Sciatic nerve (tissue), 2 donors: ENCODE data around the gene NHERF1. TPM values are rescaled to one million over a fixed set of nuclear protein-coding genes. Genes with fewer than 3 reads are reported as not detected.

Experiments
- ATAC-seq: fragments of 200-7000 bp; cut with Tn5 transposase; one replicate; pipeline ENCODE4 v1.9.1; 2020; ENCODE audit warnings: mild to moderate bottlenecking, moderate library complexity
- DNase-seq: peaks from one replicate; pipeline ENCODE4 v3.0.0-alpha.2; 2020; ENCODE audit warnings: low spot score
- intact Hi-C: fragments of 100-400 bp; cut with DNase I; formaldehyde crosslinking; loops from one replicate; pipeline ENCODE4 v1.14.2; 2022
- total RNA-seq: library from RNA; stranded (reverse); fragmentation: NEBNext Ultra II Directional; extraction: Animal tissue kit (Norgen Biotek cat#: 25700); gene quantifications from one replicate; pipeline ENCODE4 v1.2.1, GENCODE V29; 2021
- donor health status: DM: no; HTN: no; CAD: no.
- donor health status: DM: no; HTN: no; CAD: no.

NHERF1 gene
- 39.0 TPM for total RNA-seq

- intact Hi-C loops: loop anchor here (5.0 kb wide), 1 partner anchor 34 kb away; no protein-coding TSS in a partner anchor
- DNase-seq: peak; percentile 97
Measured at GRCh38 chr17:74748529-74749278, at the start of gene NHERF1. NHERF1 (plus strand) TSS chr17:74748628; CDS start chr17:74748847, 219 bp downstream.

GRCh38 chr17:74699236-74699635, 49.2 kb upstream of the NHERF1 start:
- no peak for DNase-seq
- no peak for ATAC-seq
- intact Hi-C loops: no loop called here

More at GRCh38 chr17:74748529-74749278, at the start of gene NHERF1:
- ATAC-seq: peak; percentile 96

GRCh38 chr17:74702116-74702871, 46.1 kb upstream of the NHERF1 start:
- intact Hi-C loops: no loop called here
- no peak for ATAC-seq
- DNase-seq: no peak

- no peak for ATAC-seq
- intact Hi-C loops: no loop called here
- DNase-seq: no peak
Measured at GRCh38 chr17:74703311-74703710, 45.1 kb upstream of the NHERF1 start.

GRCh38 chr17:74704544-74704943, 43.9 kb upstream of the NHERF1 start:
- ATAC-seq: no peak
- intact Hi-C loops: no loop called here
- DNase-seq: no peak

- ATAC-seq (no peak), DNase-seq (no peak)
- intact Hi-C loops: no loop called here
Measured at GRCh38 chr17:74711058-74711824, 37.2 kb upstream of the NHERF1 start.

GRCh38 chr17:74712301-74712700, 36.1 kb upstream of the NHERF1 start:
- ATAC-seq: no peak
- intact Hi-C loops: no loop called here
- DNase-seq: no peak

GRCh38 chr17:74712756-74713155, 35.7 kb upstream of the NHERF1 start, which contains the start of gene CD300LF:
CD300LF (minus strand) TSS chr17:74712923; CDS start chr17:74712866, 57 bp downstream.
- peak; percentile 78 for ATAC-seq
- no peak for DNase-seq
- intact Hi-C loops: no loop called here

GRCh38 chr17:74713171-74713755, 35.2 kb upstream of the NHERF1 start:
- ATAC-seq: no peak
- intact Hi-C loops: no loop called here
- DNase-seq: no peak

GRCh38 chr17:74715144-74715543, 33.3 kb upstream of the NHERF1 start:
- DNase-seq (no peak), ATAC-seq (no peak)
- intact Hi-C loops: no loop called here

GRCh38 chr17:74720506-74720905, 27.9 kb upstream of the NHERF1 start:
- DNase-seq (no peak), ATAC-seq (no peak)
- intact Hi-C loops: no loop called here

GRCh38 chr17:74722782-74723181, 25.6 kb upstream of the NHERF1 start:
- ATAC-seq: no peak
- intact Hi-C loops: no loop called here
- DNase-seq: no peak

- no peak for DNase-seq
- ATAC-seq: no peak
- intact Hi-C loops: no loop called here
Measured at GRCh38 chr17:74723891-74724290, 24.5 kb upstream of the NHERF1 start.

- DNase-seq: no peak
- no peak for ATAC-seq
- intact Hi-C loops: no loop called here
Measured at GRCh38 chr17:74725111-74725510, 23.3 kb upstream of the NHERF1 start.

GRCh38 chr17:74728033-74728701, 20.3 kb upstream of the NHERF1 start:
- DNase-seq: no peak
- no peak for ATAC-seq
- intact Hi-C loops: no loop called here

GRCh38 chr17:74728702-74729075, 19.7 kb upstream of the NHERF1 start:
- no peak for DNase-seq
- intact Hi-C loops: no loop called here
- no peak for ATAC-seq

GRCh38 chr17:74729368-74729767, 19.1 kb upstream of the NHERF1 start:
- no peak for DNase-seq
- intact Hi-C loops: no loop called here
- ATAC-seq: no peak

GRCh38 chr17:74729866-74730265, 18.6 kb upstream of the NHERF1 start:
- intact Hi-C loops: no loop called here
- ATAC-seq: no peak
- no peak for DNase-seq
